ENCODE results near the gene TMEM238.

- TF ChIP-seq CTCF (IDR thresholded peaks at IDR 0.05), result no peak
- no peak for TF ChIP-seq POLR2A (IDR thresholded peaks at IDR 0.05)
Measured at GRCh38 chr19:55352040-55352439, 32.1 kb downstream of the TMEM238 start.
